Vagina (tissue), 2 donors: Measurements from ENCODE around the gene IFNW1. TPM values are rescaled to one million over a fixed set of nuclear protein-coding genes. Genes with fewer than 3 reads are reported as not detected.

ENCODE experiments used
- DNase-seq, 2 donors: peaks; one replicate each; pipeline ENCODE4 v3.0.0-alpha.2; 2017; ENCODE audit errors: extremely low spot score in 2 of 2
- H3K27ac ChIP-seq: fragments of 200-600 bp; sonication (generic); one replicate; pipeline ENCODE4 v1.5.1; 2019
- H3K27me3 ChIP-seq: fragments of 200-600 bp; sonication (generic); one replicate; pipeline ENCODE4 v1.5.1; 2019
- H3K36me3 ChIP-seq, 2 donors: fragments of 200-600 bp; sonication (generic); one replicate each; pipeline ENCODE4 v1.5.1; 2017 to 2019
- H3K4me1 ChIP-seq: fragments of 200-600 bp; sonication (generic); one replicate; pipeline ENCODE4 v1.5.1; 2019
- H3K4me3 ChIP-seq, 2 donors: fragments of 200-600 bp; sonication (generic); 1 replicate in 1 of 2; 2 replicates in 1 of 2; pipeline ENCODE4 v1.5.1; 2016 to 2019
- H3K9me3 ChIP-seq: fragments of 200-600 bp; sonication (generic); one replicate; pipeline ENCODE4 v1.5.1; 2019
- CTCF ChIP-seq, 3 experiments: fragments of 450-650 bp in 2 of 3; fragments of 200-600 bp in 1 of 3; sonication (generic) in 1 of 3; IDR thresholded peaks; one replicate each; pipeline ENCODE4 v1.5.1; 2017 to 2019; ENCODE audit warnings: antibody characterized with exemption in 3 of 3, mild to moderate bottlenecking in 2 of 3, moderate library complexity in 2 of 3
- POLR2A ChIP-seq, 2 donors: fragments of 450-650 bp; IDR thresholded peaks; one replicate each; pipeline ENCODE4 v1.6.1; 2017; ENCODE audit warnings: antibody characterized with exemption in 2 of 2, mild to moderate bottlenecking in 2 of 2, moderate library complexity in 2 of 2
- POLR2AphosphoS5 ChIP-seq, 2 donors: sonication (generic); formaldehyde crosslinking; IDR thresholded peaks; one replicate each; pipeline ENCODE4 v1.9.0; 2017; ENCODE audit warnings: antibody characterized with exemption in 2 of 2, mild to moderate bottlenecking in 2 of 2, low read depth in 1 of 2; ENCODE audit not compliant: insufficient read depth in 1 of 2
- intact Hi-C: fragments of 100-400 bp; cut with DNase I; formaldehyde crosslinking; loops from one replicate; pipeline ENCODE4 v1.15.1; 2023
- total RNA-seq: library from RNA; depleted of rRNA; stranded (reverse); fragments of >200 nt; gene quantifications from one replicate; pipeline ENCODE4 v1.2.3, GENCODE V29; 2016

IFNW1 gene
- total RNA-seq, 1 donor from 2014 or later: not detected

GRCh38 chr9:21165516-21165915 is 23.9 kb upstream of the IFNW1 start:
- H3K27ac ChIP-seq: no peak overlapping the region
- no peaks in the 10 kb centered on the region for H3K36me3 ChIP-seq
- no peaks in the 10 kb centered on the region for H3K9me3 ChIP-seq
- TF ChIP-seq POLR2A (IDR thresholded peaks at IDR 0.05) (no peak), CTCF (IDR thresholded peaks at IDR 0.05) (no peak), POLR2AphosphoS5 (IDR thresholded peaks at IDR 0.05; ENCODE audit: insufficient read depth in 1 of 2, low read depth in 1 of 2) (no peak)
- intact Hi-C loops: no loop called here
- no peaks in the 10 kb centered on the region for H3K4me1 ChIP-seq
- DNase-seq: no peak
- H3K27me3 ChIP-seq: no peaks in the 10 kb centered on the region
- no peak overlapping the region for H3K4me3 ChIP-seq

GRCh38 chr9:21160178-21160577 is 18.5 kb upstream of the IFNW1 start:
- TF ChIP-seq POLR2AphosphoS5 (IDR thresholded peaks at IDR 0.05; ENCODE audit: insufficient read depth in 1 of 2, low read depth in 1 of 2) (no peak), CTCF (IDR thresholded peaks at IDR 0.05) (no peak), POLR2A (IDR thresholded peaks at IDR 0.05) (no peak)
- H3K36me3 ChIP-seq: no peaks in the 10 kb centered on the region
- H3K9me3 ChIP-seq: no peaks in the 10 kb centered on the region
- H3K27me3 ChIP-seq: no peaks in the 10 kb centered on the region
- DNase-seq: no peak
- intact Hi-C loops: no loop called here
- H3K27ac ChIP-seq: no peak overlapping the region
- H3K4me3 ChIP-seq: no peak overlapping the region
- no peaks in the 10 kb centered on the region for H3K4me1 ChIP-seq

- no peaks in the 10 kb centered on the region for H3K4me1 ChIP-seq
- no peak overlapping the region for H3K4me3 ChIP-seq
- no peaks in the 10 kb centered on the region for H3K36me3 ChIP-seq
- no peak for TF ChIP-seq CTCF (IDR thresholded peaks at IDR 0.05)
- TF ChIP-seq POLR2A (IDR thresholded peaks at IDR 0.05): no peak
- TF ChIP-seq POLR2AphosphoS5 (IDR thresholded peaks at IDR 0.05; ENCODE audit: insufficient read depth in 1 of 2, low read depth in 1 of 2): no peak
- no peak for DNase-seq
- no peaks in the 10 kb centered on the region for H3K9me3 ChIP-seq
- no peaks in the 10 kb centered on the region for H3K27me3 ChIP-seq
- H3K27ac ChIP-seq: no peak overlapping the region
- intact Hi-C loops: no loop called here
Measured at GRCh38 chr9:21155501-21155900, 13.9 kb upstream of the IFNW1 start.

GRCh38 chr9:21154018-21154608 is 12.5 kb upstream of the IFNW1 start:
- intact Hi-C loops: no loop called here
- Histone ChIP-seq H3K36me3 (no peaks in the 10 kb centered on the region), H3K4me1 (no peaks in the 10 kb centered on the region), H3K9me3 (no peaks in the 10 kb centered on the region), H3K27ac (no peak overlapping the region), H3K27me3 (no peaks in the 10 kb centered on the region), H3K4me3 (no peak overlapping the region)
- no peak for TF ChIP-seq CTCF (IDR thresholded peaks at IDR 0.05)
- no peak for TF ChIP-seq POLR2AphosphoS5 (IDR thresholded peaks at IDR 0.05; ENCODE audit: insufficient read depth in 1 of 2, low read depth in 1 of 2)
- no peak for TF ChIP-seq POLR2A (IDR thresholded peaks at IDR 0.05)
- DNase-seq: no peak

GRCh38 chr9:21153336-21154017 is 11.8 kb upstream of the IFNW1 start:
- TF ChIP-seq POLR2A (IDR thresholded peaks at IDR 0.05) (no peak), CTCF (IDR thresholded peaks at IDR 0.05) (no peak), POLR2AphosphoS5 (IDR thresholded peaks at IDR 0.05; ENCODE audit: insufficient read depth in 1 of 2, low read depth in 1 of 2) (no peak)
- intact Hi-C loops: no loop called here
- no peak for DNase-seq

More at GRCh38 chr9:21153336-21154017, 11.8 kb upstream of the IFNW1 start:
- Histone ChIP-seq H3K36me3 (no peaks in the 10 kb centered on the region), H3K9me3 (no peaks in the 10 kb centered on the region), H3K4me3 (no peak overlapping the region), H3K4me1 (no peaks in the 10 kb centered on the region), H3K27me3 (no peaks in the 10 kb centered on the region), H3K27ac (no peak overlapping the region)
